Activated CD8-positive, alpha-beta memory T cell treated with anti-CD3 and anti-CD28 coated beads for 24 hours (primary cell): Measurements from ENCODE around the gene FAM171A1.

Source experiments
- DNase-seq: peaks from one replicate; pipeline ENCODE4 v3.0.0-alpha.2; 2020

FAM171A1 gene

GRCh38 chr10:15201589-15202300 lies 169.3 kb downstream of the FAM171A1 start:
- DNase-seq: no peak

GRCh38 chr10:15200626-15201025 lies 170.5 kb downstream of the FAM171A1 start:
- no peak for DNase-seq

DNA sequence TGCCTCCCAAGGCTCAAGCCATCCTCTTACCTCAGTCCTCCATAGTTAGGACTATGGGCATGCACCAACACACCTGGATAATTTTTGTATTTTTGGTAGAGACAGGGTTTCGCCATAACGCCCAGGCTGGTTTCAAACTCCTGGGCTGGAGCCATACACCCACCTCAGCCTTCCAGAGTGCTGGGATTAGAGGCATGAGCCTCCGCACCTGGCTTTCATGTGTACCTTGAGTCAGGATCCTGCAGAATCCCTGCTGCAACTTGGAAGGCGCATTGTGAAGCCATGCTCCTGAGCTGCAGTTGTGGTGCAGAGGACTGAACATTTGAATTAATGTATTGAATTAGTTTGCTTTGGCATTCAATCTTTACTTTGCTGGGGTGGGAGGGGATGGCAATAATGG lies 173.2 kb downstream of the FAM171A1 start:
- DNase-seq: no peak

GRCh38 chr10:15197276-15197675 lies 173.8 kb downstream of the FAM171A1 start:
- DNase-seq: no peak

DNA sequence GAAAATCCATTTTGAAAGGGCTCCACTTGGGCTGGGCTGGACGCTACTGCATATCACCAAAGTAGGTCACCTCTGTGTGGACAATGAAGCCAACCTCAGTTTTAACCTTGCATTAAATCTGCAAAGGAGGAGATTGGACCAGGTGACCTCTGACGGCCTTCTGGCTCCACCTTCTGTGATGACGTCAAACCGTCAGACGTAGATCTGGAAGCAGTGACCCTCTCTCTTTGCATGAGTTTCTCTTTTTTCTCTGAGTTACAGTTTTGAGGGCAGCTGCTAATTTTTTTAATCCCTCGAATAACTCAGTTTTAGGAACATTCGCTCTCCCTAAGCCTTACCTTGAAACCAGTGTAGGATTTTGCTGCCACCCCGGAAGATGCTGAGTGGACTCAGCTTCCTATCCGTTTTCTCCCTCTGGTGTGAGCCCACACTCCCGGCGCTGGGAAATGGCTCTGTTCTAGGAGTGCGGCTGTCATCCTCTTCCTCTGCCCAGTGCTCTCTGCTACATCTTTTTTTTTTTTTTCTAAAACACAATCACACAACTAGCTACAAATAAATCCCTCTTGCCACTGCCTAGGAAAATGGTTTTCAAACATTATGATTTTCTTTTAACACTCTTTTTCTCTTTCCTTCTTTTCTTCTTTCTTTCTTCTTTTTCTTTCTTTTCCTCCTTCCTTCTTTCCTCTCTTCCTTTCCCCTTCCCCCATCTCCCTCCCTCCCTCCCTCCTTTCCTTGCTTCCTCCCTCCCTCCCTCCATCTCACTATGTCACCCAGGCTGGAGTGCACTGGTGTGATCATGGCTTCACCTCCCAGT lies 174.9 kb downstream of the FAM171A1 start:
- no peak for DNase-seq

DNA sequence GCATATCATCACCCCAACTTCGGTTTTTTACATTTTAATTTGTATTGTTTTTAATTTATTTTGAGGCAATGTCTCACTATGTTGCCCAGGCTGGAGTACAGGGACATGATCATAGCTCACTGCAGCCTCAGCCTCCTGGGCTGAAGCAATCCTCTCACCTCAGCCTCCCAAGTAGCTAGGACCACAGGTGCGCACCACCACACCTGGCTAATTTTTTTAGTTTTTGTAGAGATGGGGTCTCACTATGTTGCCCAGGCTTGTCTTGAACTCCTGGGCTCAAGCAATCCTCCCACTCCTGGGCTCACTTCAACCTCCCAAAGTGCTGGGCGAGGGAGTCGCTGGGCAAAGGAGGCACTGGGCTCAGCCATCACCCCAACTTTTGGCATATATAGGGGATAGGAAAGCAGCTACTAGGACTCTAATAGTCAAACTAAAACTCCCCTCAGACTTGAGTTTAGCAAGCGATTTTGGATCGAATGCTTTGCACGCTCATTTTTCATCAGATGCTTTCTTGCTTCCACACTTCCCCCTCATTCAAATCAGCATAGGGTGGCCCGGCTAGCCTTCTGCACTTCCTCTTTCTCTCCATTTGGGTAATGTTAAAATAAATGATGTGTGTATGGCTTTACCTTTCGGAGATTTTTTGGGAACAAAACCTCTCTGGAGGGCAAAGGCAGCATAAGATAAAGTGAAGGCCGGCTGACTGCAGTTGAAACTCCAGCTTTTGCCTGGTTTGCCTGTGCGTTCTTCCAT lies 181.8 kb downstream of the FAM171A1 start:
- no peak for DNase-seq

GRCh38 chr10:15188603-15189002 lies 182.5 kb downstream of the FAM171A1 start:
- DNase-seq: no peak

DNA sequence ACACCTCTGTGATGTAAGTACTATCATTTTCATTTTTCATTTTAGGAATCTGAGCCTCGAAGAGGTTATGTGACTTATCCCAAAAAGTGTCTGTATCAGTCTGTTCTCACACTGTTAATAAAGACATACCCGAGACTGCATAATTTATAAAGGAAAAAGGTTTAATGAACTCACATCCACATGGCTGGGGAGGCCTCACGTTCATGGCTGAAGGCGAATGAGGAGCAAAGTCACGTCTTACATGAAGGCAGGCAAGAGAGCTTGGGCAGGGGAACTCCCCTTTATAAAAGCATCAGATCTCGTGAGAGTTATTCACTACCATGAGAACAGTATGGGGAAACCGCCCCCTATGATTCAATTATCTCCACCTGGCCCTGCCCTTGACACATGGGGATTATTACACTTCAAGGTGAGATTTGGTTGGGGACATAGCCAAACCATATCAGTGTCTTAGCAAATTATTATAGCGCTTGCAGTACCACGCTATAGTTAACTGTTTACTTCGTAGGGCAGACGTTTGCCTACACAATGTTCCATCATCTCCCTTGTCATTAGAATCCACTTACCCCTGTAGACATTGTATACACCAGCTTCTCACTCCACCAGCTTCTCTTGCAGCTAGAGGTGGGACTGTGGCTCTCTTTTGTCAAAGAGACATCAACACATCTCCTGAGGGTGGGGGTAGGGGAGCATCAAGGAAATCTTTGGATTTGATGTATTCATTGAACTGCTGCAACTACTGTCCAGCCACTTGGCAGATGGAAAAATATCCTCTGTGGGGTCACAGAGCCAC lies 187.2 kb downstream of the FAM171A1 start:
- DNase-seq: no peak

DNA sequence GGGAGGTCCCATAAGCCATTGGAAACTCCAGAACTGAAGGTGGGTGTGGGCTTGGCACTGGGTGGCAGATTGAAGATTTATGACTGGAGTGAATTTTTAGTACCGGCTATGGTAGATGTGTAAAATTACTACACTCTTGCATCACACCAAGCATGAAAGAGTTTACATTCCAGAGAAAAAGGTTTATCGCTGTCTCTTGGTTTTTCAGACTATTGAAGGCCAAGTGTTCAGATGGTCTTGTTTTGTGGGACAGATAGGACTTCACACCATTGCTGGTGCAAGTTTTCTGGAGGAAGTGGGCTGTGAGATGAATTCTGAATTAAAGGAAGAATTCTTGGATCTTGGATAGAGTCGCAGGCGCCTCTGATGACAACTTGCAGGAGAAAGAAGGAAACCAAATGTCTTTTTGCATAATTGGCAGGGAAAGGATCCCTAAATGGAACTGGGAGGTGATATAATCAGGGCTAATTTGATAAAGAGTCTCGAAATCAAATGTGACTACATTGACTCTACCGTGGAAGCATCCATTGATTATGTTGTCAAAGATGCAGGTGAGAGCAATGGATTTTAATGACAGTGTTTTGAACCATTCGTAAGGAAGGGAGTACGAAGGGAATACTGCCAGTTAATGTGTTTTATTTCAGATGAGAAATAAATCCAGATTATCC lies 188.4 kb downstream of the FAM171A1 start:
- no peak for DNase-seq

DNA sequence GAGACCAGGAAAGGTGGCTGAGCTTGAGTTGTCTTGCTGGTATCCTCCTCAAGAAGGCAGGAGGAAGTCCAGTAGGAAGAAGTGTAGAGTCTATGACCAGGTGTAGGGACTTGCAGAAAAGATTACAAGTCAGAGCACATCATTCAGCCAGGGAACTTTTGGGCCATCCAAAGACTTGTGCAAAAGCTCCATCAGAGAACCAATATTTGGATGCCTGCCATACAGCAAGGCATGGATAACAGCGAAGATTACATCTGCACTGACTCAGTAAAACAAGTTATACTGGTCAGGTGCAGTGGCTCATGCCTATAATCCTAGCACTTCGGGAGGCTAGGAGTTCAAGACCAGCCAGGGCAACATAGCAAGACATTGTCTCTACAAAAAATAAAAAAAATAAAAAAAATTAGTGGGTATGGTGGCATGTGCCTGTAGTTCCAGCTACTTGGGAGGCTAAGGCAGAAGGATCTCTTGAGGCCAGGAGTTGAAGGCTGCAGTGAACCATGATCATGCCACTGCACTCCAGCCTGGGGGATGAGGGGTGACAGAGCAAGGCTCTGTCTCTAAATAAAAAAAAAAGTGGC lies 189.4 kb downstream of the FAM171A1 start:
- DNase-seq: no peak

DNA sequence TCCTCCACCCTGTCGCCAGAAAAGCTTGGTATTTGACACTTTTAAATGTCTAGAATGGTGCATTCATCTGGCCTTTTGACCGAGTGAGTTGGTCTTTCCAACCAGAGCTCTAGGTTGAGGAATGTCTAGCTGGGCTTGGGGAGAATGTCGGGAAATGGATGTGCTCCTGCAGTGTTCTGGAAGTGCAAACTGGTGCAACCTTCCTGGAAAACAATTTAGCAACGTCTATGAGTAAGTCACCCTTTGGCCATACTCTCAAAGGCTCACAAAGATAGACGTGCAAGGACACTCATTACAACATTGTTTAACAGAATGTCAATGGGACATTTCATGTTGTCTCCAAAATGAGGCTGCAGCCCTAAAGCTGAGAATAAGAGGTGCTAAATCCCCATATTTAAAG lies 190.4 kb downstream of the FAM171A1 start:
- DNase-seq: no peak

- DNase-seq: no peak
These were observed 194.8 kb downstream of the FAM171A1 start for GRCh38 chr10:15176269-15176668.

DNA sequence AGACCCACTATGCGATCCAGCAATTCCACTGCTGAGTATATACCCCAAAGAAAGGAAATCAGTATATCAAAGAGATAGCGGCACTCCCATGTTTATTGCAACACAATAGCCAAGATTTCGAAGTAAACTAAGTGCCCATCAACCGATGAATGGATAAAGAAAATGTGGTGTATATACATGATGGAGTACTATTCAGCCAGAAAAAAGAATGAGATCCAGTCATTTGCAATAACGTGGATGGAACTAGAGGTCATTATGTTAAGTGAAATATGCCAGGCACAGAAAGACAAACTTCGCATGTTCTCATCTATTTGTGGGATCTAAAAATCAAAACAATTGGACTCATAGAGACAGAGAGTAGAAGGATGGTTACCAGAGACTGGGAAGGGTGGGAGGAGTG lies 195.5 kb downstream of the FAM171A1 start:
- no peak for DNase-seq

- no peak for DNase-seq
These were observed 198.7 kb downstream of the FAM171A1 start for GRCh38 chr10:15172306-15172840.

DNA sequence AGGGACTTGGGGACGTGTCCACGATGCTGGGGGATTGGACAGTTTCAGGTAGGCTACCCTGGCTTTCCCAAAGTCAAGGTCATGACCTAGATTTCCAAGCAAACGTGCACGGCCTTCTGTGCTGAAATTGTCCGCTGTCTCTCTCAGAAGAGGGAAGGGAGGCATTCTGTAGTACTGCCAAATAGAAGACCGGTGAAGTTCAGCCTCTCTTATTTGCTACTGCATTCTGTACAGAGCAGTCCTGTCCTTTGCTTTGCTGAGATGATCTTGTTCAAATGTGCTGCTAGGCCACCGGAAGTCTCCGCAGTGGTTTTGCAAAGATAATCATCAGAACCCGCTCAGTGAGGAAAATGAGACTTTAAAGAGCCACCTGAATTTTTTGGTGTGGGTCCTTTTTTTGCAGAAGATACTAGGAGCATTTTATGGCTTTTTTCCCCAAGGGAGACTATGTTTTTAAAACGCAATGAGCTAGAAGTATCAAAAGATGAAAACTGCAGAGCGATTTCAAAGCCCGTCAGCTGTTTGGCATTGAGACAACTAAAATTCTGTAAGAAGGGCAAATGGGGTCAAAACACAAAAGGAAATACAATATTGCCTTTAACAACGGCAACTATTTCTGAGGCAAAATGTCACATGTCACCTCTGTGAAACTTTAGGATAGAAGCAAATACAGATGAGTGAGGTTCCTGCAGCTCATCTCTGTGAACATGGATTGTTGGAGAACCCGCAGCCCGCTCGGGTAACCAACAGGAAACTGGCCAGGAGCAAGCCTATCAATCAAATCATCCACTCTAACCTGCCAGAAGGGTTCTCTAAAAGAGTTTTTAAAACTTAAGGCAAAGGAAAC lies 201.3 kb downstream of the FAM171A1 start:
- DNase-seq: peak; percentile 69

GRCh38 chr10:15168786-15169554 lies 202.1 kb downstream of the FAM171A1 start:
- peak; percentile 95 for DNase-seq

DNA sequence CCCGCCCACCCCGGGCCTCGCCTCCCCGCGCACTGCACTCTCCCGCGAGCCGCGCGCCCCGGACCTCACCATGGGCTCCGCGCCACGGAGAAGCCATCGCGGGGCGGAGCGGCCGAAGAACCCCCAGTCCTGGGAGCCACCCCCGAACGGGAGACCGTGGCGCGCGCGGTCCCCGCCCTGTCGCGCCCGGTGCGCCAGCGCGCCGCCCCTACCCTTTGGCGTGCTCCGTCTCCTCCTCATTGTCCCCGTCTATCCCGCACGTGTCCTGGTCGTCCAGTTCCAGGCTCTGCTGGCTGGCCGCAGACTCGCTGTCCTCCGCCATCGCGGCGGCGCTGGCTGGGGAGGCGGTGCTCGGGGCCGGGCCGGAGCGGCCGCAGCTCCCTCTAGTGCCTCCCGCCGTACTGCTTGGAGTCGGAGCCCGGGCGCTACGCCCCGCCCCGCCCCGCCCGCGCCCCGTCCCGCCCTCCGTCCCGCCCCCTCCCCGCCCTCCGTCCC lies 202.8 kb downstream of the FAM171A1 start, which contains the start of gene NMT2:
TSS of gene NMT2 (minus strand) at position 403 of the 495 bp plus-strand sequence. CDS start at position 322, 81 bp downstream.
- peak; percentile 90 for DNase-seq

DNA sequence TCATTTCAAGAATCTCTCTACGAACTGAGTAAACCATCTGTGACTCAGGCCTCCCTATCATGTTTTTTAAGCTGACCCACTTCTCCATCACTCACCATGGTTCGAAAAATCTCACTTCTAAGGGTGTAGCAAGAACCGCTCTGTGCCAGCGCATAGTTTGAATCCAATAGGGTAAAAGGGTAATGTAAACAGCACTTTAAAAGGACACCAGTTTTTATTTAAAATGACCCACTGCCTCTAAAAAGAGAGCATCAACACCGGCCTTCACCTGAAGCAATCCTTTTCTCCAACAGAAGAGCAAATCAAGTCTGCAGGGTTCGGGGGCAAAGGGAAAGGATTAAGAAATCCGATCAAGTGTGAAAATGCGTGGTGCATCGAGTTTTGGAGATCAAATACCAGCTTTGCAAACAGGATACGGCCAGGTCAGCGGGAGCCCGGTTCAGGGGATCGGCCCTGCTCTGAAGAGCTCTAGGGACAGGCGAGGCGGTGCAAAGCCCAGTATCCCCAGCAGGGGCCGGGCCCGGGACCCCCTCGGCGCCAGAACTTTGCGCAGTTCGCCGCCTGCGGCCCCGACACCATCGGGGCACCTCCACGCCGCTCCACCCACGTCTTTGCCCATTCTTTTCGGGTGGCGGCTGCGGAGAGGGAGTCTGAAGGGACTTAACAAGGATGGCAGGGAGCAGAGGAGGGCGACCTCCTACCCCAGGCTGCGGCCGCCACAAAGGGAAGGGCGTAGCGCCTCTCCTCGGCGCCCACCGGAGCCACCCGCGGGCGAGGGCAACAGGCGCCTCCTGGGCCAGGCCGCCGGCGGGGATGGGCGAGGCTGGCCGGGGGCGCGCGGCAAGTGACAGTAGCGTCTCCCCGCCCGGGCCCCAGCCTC lies 203.4 kb downstream of the FAM171A1 start:
- DNase-seq: peak; percentile 79
